ENCODE data around the gene GM2A.
A peak's percentile ranks its signal among the peaks of the same experiment; 100 is the strongest.
"Not testable (repeated sequence)": the region's sequence is repeated elsewhere in the genome, so short reads cannot be mapped to it uniquely, and the experiment has no call there.

Gene GM2A

GRCh38 chr5:151253605-151253950 lies 593 bp downstream of the GM2A start:
- Histone ChIP-seq H3K9me3 (ENCODE audit: insufficient read depth, low read depth, low read length) (no peaks in the 10 kb centered on the region), H3K4me1 (ENCODE audit: insufficient read depth, low read length, poor library complexity, severe bottlenecking) (peaks cover 29% of the 10 kb centered on the region), H3K9me2 (replicated peaks; ENCODE audit: low read depth, low read length) (no peaks in the 10 kb centered on the region), H3K27me3 (ENCODE audit: insufficient read depth, low read length, poor library complexity, severe bottlenecking) (no peaks in the 10 kb centered on the region), H3K36me3 (ENCODE audit: insufficient read depth, low read length) (no peaks in the 10 kb centered on the region), H3K79me2 (ENCODE audit: insufficient read depth, low read length) (no peaks in the 10 kb centered on the region), H3K4me3 (ENCODE audit: low read length, poor library complexity, severe bottlenecking) (peak overlapping the region; percentile 86), H4K20me1 (ENCODE audit: insufficient read depth, low read length, poor library complexity, severe bottlenecking) (no peaks in the 10 kb centered on the region), H3F3A (ENCODE audit: low read depth) (no peaks in the 10 kb centered on the region), H3K4me2 (ENCODE audit: low read depth, low read length, poor library complexity, severe bottlenecking) (peak overlapping the region; percentile 86), H3K9ac (ENCODE audit: low read depth, low read length, poor library complexity, severe bottlenecking) (peak overlapping the region; percentile 76), H2AFZ (ENCODE audit: low read length) (peak overlapping the region; percentile 90; the same call in 1 of the 2 replicates)
- TF ChIP-seq, protein P1, sequence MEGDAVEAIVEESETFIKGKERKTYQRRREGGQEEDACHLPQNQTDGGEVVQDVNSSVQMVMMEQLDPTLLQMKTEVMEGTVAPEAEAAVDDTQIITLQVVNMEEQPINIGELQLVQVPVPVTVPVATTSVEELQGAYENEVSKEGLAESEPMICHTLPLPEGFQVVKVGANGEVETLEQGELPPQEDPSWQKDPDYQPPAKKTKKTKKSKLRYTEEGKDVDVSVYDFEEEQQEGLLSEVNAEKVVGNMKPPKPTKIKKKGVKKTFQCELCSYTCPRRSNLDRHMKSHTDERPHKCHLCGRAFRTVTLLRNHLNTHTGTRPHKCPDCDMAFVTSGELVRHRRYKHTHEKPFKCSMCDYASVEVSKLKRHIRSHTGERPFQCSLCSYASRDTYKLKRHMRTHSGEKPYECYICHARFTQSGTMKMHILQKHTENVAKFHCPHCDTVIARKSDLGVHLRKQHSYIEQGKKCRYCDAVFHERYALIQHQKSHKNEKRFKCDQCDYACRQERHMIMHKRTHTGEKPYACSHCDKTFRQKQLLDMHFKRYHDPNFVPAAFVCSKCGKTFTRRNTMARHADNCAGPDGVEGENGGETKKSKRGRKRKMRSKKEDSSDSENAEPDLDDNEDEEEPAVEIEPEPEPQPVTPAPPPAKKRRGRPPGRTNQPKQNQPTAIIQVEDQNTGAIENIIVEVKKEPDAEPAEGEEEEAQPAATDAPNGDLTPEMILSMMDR (conservative IDR thresholded peaks at IDR 0.05; ENCODE audit: low read length) = no peak
- no peak for TF ChIP-seq EZH2phosphoT487 (IDR thresholded peaks at IDR 0.05; ENCODE audit: borderline replicate concordance)

DNA sequence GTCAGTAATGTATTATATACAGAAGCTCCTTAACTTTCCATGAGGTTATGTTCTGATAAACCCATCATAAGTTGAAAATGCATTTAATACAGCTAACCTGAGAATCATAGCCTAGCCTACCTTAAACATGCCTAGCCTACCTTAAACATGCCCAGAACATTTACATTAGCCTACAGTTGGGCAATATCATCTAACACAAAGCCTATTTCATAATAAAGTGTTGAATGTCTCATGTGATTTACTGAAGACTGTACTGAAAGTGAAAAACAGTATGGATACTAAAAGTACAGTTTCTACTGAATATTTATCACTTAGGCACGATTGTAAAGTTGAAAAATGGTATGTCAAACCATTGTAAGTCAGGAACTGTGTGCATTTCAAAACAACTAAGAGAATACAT lies 1.6 kb downstream of the GM2A start:
- H3K4me1 ChIP-seq (ENCODE audit: insufficient read depth, low read length, poor library complexity, severe bottlenecking) = peaks cover 29% of the 10 kb centered on the region
- H4K20me1 ChIP-seq (ENCODE audit: insufficient read depth, low read length, poor library complexity, severe bottlenecking) = no peaks in the 10 kb centered on the region
- H3K79me2 ChIP-seq (ENCODE audit: insufficient read depth, low read length) = no peaks in the 10 kb centered on the region
- no peak overlapping the region for H3K4me3 ChIP-seq (ENCODE audit: low read length, poor library complexity, severe bottlenecking)
- no peaks in the 10 kb centered on the region for H3F3A ChIP-seq (ENCODE audit: low read depth)
- no peaks in the 10 kb centered on the region for H3K9me3 ChIP-seq (ENCODE audit: insufficient read depth, low read depth, low read length)
- H3K36me3 ChIP-seq (ENCODE audit: insufficient read depth, low read length) = no peaks in the 10 kb centered on the region
- no peak for TF ChIP-seq EZH2phosphoT487 (IDR thresholded peaks at IDR 0.05; ENCODE audit: borderline replicate concordance)
- TF ChIP-seq, protein P1 (conservative IDR thresholded peaks at IDR 0.05; ENCODE audit: low read length) = no peak
- no peaks in the 10 kb centered on the region for H3K9me2 ChIP-seq (replicated peaks; ENCODE audit: low read depth, low read length)
- no peak overlapping the region for H3K4me2 ChIP-seq (ENCODE audit: low read depth, low read length, poor library complexity, severe bottlenecking)
- no peaks in the 10 kb centered on the region for H3K27me3 ChIP-seq (ENCODE audit: insufficient read depth, low read length, poor library complexity, severe bottlenecking)
- H2AFZ ChIP-seq (ENCODE audit: low read length) = no peak overlapping the region
- H3K9ac ChIP-seq (ENCODE audit: low read depth, low read length, poor library complexity, severe bottlenecking) = no peak overlapping the region

GRCh38 chr5:151254990-151255389 lies 2.0 kb downstream of the GM2A start:
- peaks cover 29% of the 10 kb centered on the region for H3K4me1 ChIP-seq (ENCODE audit: insufficient read depth, low read length, poor library complexity, severe bottlenecking)
- H3K4me2 ChIP-seq (ENCODE audit: low read depth, low read length, poor library complexity, severe bottlenecking); H2AFZ ChIP-seq (ENCODE audit: low read length); H3K36me3 ChIP-seq (ENCODE audit: insufficient read depth, low read length); H3K9ac ChIP-seq (ENCODE audit: low read depth, low read length, poor library complexity, severe bottlenecking); H3K79me2 ChIP-seq (ENCODE audit: insufficient read depth, low read length); H3F3A ChIP-seq (ENCODE audit: low read depth); H3K9me3 ChIP-seq (ENCODE audit: insufficient read depth, low read depth, low read length); H3K4me3 ChIP-seq (ENCODE audit: low read length, poor library complexity, severe bottlenecking); H3K27me3 ChIP-seq (ENCODE audit: insufficient read depth, low read length, poor library complexity, severe bottlenecking); H3K9me2 ChIP-seq (replicated peaks; ENCODE audit: low read depth, low read length); H4K20me1 ChIP-seq (ENCODE audit: insufficient read depth, low read length, poor library complexity, severe bottlenecking): not testable (repeated sequence)

DNA sequence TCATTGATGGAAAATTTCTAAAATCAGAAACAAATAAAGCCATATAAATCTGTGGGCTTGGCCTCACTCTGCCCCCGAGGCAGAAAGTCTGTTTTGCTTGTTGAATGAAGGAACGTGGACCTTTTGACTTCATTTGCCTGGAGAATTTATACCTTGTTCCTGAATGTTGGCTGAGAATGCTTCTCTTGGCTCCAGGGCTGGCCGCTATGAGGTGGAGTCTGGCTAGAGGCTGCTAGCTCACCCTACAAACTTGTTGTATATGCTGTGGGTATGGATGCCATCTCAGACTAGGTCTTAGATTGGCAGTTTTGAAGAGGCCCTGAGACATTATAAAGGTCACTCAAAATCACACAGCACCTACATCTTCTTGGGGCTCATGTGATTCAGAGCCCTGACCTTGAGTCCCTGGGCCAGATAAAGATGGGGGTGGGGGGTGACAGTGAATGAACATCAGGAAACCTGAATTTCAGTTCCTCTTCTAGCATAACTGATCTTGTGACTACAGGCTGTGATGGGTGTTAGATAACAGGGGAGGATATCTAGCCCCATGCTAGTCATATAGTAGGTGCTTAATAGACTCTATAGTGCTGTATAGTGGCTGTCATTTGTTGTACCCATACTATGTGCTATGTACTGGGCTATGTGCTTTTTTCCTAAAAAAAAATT lies 2.8 kb downstream of the GM2A start:
- Histone ChIP-seq H3K4me1 (ENCODE audit: insufficient read depth, low read length, poor library complexity, severe bottlenecking) (peaks cover 29% of the 10 kb centered on the region), H3K4me3 (ENCODE audit: low read length, poor library complexity, severe bottlenecking) (no peak overlapping the region), H4K20me1 (ENCODE audit: insufficient read depth, low read length, poor library complexity, severe bottlenecking) (no peaks in the 10 kb centered on the region), H3K27me3 (ENCODE audit: insufficient read depth, low read length, poor library complexity, severe bottlenecking) (no peaks in the 10 kb centered on the region), H3K9ac (ENCODE audit: low read depth, low read length, poor library complexity, severe bottlenecking) (no peak overlapping the region), H3K9me2 (replicated peaks; ENCODE audit: low read depth, low read length) (no peaks in the 10 kb centered on the region), H3K36me3 (ENCODE audit: insufficient read depth, low read length) (no peaks in the 10 kb centered on the region), H3K4me2 (ENCODE audit: low read depth, low read length, poor library complexity, severe bottlenecking) (peak overlapping the region; percentile 5), H3K9me3 (ENCODE audit: insufficient read depth, low read depth, low read length) (no peaks in the 10 kb centered on the region), H3K79me2 (ENCODE audit: insufficient read depth, low read length) (no peaks in the 10 kb centered on the region), H2AFZ (ENCODE audit: low read length) (no peak overlapping the region), H3F3A (ENCODE audit: low read depth) (no peaks in the 10 kb centered on the region)
- TF ChIP-seq, protein P1 (conservative IDR thresholded peaks at IDR 0.05; ENCODE audit: low read length) = no peak
- no peak for TF ChIP-seq EZH2phosphoT487 (IDR thresholded peaks at IDR 0.05; ENCODE audit: borderline replicate concordance)
